Left hindlimb (tissue), 1 donor: Measurements from ENCODE around the gene ATG4A.

ENCODE experiments used
- DNase-seq: peaks from one replicate; pipeline ENCODE4 v3.0.0-alpha.2; 2018

Gene ATG4A

GRCh38 chrX:108171671-108172070 lies 80.1 kb downstream of the ATG4A start:
- DNase-seq, result no peak

GRCh38 chrX:108173874-108174273 lies 82.3 kb downstream of the ATG4A start:
- no peak for DNase-seq

- DNase-seq, result no peak
Observed at GRCh38 chrX:108177351-108178142, 86.0 kb downstream of the ATG4A start.

GRCh38 chrX:108178143-108178498 lies 86.5 kb downstream of the ATG4A start:
- DNase-seq, result no peak

- DNase-seq, result no peak
Observed at GRCh38 chrX:108186811-108187210, 95.2 kb downstream of the ATG4A start.

- DNase-seq, result no peak
Observed at GRCh38 chrX:108198420-108198819, 106.8 kb downstream of the ATG4A start.

- DNase-seq, result no peak
Observed at GRCh38 chrX:108199041-108199440, 107.5 kb downstream of the ATG4A start.

- no peak for DNase-seq
Observed at GRCh38 chrX:108199691-108200090, 108.1 kb downstream of the ATG4A start.

- DNase-seq, result no peak
Observed at GRCh38 chrX:108203540-108203939, 112.0 kb downstream of the ATG4A start.
